ENCODE data around the gene AP2M1.

The AP2M1 gene

DNA sequence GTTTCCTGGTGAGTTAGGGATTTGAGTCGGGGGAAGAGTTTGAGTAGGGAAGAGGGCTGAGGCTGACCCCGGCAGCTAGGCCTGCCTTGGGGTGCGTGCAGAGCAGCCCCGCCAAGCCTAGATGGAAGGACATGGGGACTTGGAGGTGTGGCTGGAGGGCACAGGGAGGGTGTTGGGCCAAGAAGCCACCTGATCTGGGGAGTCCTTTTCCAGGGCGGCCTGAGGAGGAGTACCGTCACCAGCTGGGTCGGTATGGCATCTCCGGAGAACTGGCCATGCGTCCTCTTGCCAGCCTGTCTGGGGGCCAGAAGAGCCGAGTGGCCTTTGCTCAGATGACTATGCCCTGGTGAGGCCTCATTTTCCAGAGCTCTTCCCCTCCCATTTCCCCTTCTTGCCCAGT is 18.2 kb downstream of the AP2M1 start:
- no peak overlapping the region for H3K27ac ChIP-seq
- no peak for TF ChIP-seq CTCF (conservative IDR thresholded peaks at IDR 0.05)

GRCh38 chr3:184193991-184194539 is 19.4 kb downstream of the AP2M1 start:
- no peak overlapping the region for H3K27ac ChIP-seq
- no peak for TF ChIP-seq CTCF (conservative IDR thresholded peaks at IDR 0.05)

DNA sequence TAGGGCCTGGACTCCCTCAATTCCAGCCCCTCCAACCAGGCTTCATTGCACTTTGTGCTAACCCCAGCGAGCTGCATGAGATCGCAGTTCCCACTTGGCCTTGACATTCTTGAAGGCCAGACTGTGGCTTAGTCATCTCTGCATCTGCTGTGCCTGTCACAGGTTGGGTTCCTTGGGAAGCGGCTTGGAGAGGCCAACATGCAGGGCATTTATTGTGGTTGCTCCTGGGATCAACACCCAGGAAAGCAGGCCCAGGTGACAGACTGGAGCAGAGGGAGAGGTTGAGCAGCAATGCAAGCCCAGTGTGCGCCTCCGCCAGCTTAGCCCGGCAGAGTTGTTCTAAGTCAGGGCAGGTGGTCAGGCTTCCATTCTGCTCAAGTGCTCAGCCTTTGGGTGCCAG is 21.9 kb downstream of the AP2M1 start:
- H3K27ac ChIP-seq = no peak overlapping the region
- no peak for TF ChIP-seq CTCF (conservative IDR thresholded peaks at IDR 0.05)

GRCh38 chr3:184198509-184198908 is 23.9 kb downstream of the AP2M1 start:
- no peak overlapping the region for H3K27ac ChIP-seq
- no peak for TF ChIP-seq CTCF (conservative IDR thresholded peaks at IDR 0.05)

GRCh38 chr3:184200825-184201224 is 26.2 kb downstream of the AP2M1 start:
- TF ChIP-seq CTCF (conservative IDR thresholded peaks at IDR 0.05) = no peak
- H3K27ac ChIP-seq = no peak overlapping the region

GRCh38 chr3:184203526-184203925 is 28.9 kb downstream of the AP2M1 start:
- TF ChIP-seq CTCF (conservative IDR thresholded peaks at IDR 0.05) = no peak
- H3K27ac ChIP-seq = no peak overlapping the region

- TF ChIP-seq CTCF (conservative IDR thresholded peaks at IDR 0.05) = no peak
- H3K27ac ChIP-seq = no peak overlapping the region
These were observed 34.7 kb downstream of the AP2M1 start for GRCh38 chr3:184209146-184209923.

Measured in VCaP (cell line).